ENCODE measurements around the gene SIK3.
"Not testable (repeated sequence)": the region's sequence is repeated elsewhere in the genome, so short reads cannot be mapped to it uniquely, and the experiment has no call there.

SIK3 gene

DNA sequence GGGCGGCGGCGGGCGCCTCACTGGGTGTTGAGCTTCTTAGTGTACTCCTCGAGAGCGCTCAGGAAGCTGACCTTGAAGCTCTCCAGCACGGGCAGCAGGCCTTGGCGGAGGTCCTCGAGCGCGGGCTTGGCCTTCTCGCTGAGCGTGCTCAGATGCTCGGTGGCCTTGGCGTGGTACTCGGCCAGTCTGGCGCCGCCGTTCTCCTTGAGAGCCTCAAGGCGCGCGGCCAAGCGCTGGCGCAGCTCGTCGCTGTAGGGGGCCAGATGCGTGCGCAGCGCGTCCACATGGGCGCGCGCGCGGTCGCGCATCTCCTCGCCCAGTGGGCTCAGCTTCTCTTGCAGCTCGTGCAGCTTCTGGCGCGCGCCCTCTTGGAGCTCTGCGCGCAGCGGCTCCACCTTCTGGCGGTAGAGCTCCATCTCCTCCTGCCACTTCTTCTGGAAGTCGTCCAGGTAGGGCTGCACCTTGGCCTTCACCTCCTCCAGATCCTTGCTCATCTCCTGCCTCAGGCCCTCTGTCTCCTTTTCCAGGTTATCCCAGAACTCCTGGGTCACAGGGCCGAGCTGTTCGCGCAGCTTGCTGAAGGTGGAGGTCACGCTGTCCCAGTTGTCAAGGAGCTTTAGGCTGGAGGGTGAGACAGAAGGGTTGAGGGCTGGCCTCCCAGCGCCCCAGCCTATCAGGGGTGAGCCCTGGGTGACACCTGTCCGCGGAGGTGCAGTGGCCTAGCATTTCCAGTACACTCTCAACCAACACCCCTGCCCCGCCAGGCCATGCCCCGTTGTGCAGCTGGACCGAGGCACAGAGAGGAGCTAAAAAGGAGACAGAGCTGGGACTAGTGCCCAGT, 262.2 kb downstream of the SIK3 start:
- DNase-seq, result peak; percentile 51 to 87 (median 67)

GRCh38 chr11:116835042-116835772, 263.0 kb downstream of the SIK3 start:
- no peak for DNase-seq

- not testable (repeated sequence) for DNase-seq
These were observed 263.6 kb downstream of the SIK3 start for GRCh38 chr11:116834535-116835041.

DNA sequence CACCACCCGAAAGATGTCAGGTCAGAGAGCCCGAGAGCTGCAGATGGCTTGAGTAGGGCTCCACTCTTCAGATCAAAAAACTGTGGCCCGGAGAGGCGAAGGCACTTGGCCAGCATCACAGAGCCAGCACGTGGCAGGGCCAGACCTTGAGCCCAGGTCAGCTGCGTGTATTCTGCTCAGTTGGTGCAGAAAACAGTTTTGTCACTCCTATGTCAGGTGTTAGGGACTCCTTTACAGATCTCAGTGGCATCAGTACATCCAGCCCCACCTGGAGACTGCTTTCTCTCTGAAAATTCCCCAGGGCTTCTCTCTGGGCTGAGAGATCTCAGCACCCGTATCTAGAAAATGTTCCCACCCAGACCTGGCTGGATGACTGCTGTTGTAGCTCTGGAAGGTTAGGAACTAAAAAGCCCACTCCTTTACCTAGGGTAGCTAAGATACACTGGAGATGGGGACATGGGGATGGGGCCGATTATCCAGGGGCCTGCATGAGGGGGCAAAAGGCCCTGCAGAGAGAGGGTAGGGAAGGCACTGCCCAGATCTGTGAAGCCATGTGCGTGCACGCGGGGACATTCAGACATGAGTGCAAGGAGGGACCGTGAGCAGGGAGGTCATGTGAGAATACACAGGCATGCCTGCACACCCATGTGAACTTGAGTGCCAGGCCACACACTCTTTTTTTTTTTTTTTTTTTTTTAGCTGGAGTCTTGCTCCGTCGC, 264.3 kb downstream of the SIK3 start:
- DNase-seq, result no peak

- no peak for DNase-seq
These were observed 264.8 kb downstream of the SIK3 start for GRCh38 chr11:116833491-116833815.

GRCh38 chr11:116832350-116833290, 265.6 kb downstream of the SIK3 start:
- DNase-seq, result no peak

GRCh38 chr11:116831790-116832349, 266.4 kb downstream of the SIK3 start:
- no peak for DNase-seq

DNA sequence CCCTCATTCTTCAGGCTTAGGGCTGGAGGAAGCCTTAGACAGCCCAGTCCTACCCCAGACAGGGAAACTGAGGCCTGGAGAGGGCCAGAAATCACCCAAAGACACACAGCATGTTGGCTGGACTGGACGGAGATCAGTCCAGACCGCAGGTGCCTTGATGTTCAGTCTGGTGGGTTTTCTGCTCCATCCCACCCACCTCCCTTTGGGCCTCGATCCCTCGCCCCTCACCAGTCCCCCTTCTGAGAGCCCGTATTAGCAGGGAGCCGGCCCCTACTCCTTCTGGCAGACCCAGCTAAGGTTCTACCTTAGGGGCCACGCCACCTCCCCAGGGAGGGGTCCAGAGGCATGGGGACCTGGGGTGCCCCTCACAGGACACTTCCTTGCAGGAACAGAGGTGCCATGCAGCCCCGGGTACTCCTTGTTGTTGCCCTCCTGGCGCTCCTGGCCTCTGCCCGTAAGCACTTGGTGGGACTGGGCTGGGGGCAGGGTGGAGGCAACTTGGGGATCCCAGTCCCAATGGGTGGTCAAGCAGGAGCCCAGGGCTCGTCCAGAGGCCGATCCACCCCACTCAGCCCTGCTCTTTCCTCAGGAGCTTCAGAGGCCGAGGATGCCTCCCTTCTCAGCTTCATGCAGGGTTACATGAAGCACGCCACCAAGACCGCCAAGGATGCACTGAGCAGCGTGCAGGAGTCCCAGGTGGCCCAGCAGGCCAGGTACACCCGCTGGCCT, 267.9 kb downstream of the SIK3 start:
- DNase-seq, result no peak

DNA sequence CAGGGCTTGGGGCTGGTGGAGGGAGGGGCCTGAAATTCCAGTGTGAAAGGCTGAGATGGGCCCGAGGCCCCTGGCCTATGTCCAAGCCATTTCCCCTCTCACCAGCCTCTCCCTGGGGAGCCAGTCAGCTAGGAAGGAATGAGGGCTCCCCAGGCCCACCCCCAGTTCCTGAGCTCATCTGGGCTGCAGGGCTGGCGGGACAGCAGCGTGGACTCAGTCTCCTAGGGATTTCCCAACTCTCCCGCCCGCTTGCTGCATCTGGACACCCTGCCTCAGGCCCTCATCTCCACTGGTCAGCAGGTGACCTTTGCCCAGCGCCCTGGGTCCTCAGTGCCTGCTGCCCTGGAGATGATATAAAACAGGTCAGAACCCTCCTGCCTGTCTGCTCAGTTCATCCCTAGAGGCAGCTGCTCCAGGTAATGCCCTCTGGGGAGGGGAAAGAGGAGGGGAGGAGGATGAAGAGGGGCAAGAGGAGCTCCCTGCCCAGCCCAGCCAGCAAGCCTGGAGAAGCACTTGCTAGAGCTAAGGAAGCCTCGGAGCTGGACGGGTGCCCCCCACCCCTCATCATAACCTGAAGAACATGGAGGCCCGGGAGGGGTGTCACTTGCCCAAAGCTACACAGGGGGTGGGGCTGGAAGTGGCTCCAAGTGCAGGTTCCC, 268.6 kb downstream of the SIK3 start, which contains the start of gene APOC3:
Gene APOC3 (plus strand): TSS at position 383 of the 659 bp plus-strand sequence. CDS start 676 bp downstream, outside the sequence.
- DNase-seq, result no peak

DNA sequence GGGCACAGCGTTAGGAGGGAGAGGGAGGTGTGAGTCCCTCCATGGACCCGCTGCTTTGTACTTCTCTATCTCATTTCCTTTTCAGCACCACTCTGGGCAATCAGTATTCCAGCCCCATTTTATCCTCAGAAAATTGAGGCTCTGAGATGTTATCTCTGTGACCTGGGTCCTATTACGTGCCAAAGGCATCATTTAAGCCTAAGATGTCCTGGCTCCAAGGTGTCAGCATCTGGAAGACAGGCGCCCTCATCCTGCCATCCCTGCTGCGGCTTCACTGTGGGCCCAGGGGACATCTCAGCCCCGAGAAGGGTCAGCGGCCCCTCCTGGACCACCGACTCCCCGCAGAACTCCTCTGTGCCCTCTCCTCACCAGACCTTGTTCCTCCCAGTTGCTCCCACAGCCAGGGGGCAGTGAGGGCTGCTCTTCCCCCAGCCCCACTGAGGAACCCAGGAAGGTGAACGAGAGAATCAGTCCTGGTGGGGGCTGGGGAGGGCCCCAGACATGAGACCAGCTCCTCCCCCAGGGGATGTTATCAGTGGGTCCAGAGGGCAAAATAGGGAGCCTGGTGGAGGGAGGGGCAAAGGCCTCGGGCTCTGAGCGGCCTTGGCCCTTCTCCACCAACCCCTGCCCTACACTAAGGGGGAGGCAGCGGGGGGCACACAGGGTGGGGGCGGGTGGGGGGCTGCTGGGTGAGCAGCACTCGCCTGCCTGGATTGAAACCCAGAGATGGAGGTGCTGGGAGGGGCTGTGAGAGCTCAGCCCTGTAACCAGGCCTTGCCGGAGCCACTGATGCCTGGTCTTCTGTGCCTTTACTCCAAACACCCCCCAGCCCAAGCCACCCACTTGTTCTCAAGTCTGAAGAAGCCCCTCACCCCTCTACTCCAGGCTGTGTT, 269.4 kb downstream of the SIK3 start:
- DNase-seq, result no peak

GRCh38 chr11:116827461-116827860, 270.8 kb downstream of the SIK3 start:
- no peak for DNase-seq

- no peak for DNase-seq
These were observed 271.3 kb downstream of the SIK3 start for GRCh38 chr11:116826751-116827431.

DNA sequence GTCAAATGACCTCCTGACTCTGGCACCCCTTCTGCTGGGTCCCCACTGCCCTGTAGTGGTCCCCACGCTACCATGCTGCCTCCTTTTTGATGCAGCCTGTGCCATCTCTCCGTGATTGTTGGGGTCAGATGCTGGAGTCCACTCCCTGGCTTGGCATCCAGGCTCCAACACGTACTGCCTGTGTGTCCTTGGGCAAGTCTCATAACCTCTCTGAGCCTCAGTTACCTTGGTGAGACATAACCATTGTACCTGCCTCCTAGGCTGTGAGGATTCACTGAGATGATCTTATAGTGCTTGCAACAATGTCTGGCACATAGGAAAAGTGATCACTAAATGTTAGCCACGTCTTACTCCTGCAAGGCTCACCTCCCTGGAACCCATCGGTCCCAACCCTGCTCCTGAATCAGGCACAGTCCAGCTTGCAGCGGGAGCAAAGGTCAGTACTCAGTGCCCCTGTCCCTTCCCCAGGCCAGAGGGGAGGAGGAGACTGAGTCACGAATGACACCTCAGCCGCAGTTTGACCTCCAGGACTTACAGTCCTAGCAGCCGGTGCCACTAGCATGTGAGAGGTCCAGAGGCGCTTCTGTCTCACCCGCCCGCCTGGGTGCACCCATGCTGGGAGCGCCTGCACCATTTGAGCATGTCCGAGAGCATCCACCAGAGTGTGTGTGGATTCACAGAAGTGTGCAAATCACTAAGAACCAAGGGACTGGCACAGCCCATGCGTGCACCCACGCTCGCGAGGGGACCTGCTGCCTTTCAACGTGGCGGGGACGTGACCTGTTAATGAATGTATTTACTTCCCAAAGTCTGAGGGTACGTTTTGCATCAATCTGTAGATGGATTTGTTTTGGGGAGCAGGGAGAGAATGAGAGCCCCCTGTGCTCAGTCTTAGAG, 272.1 kb downstream of the SIK3 start:
- no peak for DNase-seq

DNA sequence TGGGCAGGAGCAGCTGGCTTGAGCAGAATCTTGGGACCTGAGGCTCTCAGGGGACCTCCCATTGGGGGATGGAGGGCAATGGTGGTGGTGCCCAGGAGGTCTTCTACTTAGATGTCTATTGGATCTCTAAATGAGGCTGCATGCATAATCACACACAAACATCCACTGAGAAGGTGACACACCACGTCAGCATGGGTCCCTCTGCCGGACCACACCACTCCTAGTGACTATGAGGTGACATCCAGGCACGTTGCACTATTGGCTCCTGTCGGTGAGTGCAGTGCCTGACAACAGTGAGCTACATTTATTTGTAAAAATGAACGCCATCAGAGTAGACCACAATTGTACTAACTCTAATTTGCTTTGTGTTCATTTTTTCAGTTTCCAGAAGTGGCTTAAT, 272.8 kb downstream of the SIK3 start:
- no peak for DNase-seq

DNA sequence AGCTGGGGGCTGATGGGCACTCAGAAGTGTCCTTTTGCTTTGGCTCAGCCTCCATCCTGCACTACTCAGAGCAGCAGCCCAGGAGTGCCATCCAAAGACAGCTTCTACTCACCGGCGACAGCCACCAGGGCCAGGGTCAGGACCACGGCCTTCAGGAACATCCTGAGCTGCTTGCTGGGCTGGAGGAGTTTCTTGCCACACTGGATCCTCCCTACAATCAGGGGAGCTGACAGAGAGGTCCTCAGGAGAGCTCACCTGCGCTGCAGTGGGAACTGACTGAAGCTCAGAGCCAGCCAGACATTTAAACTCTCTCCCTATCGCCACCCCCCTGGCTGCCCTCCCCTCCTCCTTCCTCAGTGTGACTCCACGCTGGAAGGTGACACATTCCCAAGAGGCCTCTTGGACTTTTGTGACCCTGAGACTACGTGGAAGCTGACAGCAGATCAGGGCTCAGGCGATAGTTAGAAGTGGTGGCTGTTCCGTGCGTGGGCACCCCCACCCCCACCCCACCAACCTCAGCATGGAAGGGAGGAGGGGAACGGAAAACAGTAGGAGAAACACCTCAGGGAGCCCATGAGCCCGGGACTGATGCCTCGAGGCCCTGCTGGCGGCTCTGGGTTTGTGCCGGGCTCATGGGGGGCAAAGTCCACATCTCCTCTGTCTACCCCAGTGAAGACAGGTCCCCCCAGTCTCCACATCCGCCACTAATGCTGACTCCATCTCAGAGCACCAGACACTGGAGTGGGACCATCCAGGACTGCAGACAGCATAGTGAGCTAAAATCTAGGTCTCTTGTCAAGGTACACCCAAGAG, 275.0 kb downstream of the SIK3 start, which contains the start of gene APOA4:
Gene APOA4 (minus strand): TSS at position 274 of the 813 bp plus-strand sequence. CDS start 113 bp downstream, at position 161.
- no peak for DNase-seq

DNA sequence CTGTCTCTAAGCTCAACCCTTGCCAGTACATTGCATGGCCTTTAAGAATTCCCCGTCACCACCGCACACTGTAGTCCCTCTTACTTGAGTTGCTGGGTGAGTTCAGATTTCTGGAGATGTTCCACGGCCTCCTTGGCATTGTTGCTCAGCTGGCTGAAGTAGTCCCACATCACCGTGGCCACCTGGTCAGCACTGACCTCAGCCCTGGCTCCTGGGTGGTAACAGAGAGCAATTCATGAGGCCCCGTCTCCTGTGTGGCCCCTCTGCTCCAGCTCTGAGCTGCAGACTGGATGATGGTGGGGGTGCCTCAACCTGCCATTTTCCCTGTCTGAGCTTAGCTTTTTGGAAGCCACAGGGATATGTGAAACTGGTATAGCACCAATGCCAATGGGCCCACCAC, 275.7 kb downstream of the SIK3 start:
- DNase-seq, result no peak
